GM18526 (cell line): Measurements from ENCODE around the gene BST1.

Source experiments
- POLR2A ChIP-seq: IDR thresholded peaks from 3 replicates; pipeline ENCODE4 v1.6.1; 2011; ENCODE audit not compliant: insufficient read length; ENCODE audit errors: extremely low read depth

BST1 gene

DNA sequence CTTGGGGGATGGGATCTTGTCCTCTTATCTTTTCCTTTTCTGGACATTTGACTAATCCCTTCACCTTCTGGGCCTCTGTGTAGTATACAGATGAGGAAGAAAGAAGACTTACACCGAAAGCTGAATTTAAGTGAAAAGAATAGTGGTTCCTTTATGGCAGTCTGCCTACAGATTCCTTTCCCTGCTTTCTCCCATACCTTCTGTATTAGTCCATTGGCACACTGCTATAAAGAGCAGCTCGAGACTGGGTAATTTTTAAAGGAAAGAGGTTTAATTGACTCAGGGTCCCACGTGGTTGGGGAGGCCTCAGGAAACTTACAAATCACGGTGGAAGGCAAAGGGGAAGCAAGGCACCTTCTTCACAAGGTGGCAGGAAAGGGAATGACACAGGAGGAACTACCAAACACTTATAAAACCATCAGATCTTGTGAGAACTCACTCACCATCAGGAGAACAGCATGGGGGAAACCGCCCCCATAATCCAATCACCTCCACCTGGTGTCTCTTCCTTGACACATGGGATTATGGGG is 41.2 kb downstream of the BST1 start:
- no peak for TF ChIP-seq POLR2A

DNA sequence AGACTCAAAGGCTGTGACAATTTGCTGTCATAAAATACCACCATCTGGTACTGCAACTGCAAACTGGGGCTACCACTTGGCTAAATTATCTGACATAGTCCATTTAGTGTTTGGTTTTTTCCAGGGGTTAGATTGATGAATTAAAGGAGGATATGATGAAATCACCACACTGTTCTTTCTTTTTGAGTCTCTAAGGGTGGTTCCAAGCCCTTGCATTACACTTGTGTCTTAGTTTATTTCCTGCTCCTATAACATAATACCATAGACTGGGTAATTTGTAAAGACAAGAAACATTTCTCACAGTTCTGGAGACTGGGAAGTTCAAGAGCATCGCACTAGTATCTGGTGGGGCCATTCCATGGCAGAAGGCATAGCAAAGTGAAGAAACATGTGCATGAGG is 43.2 kb downstream of the BST1 start:
- no peak for TF ChIP-seq POLR2A

DNA sequence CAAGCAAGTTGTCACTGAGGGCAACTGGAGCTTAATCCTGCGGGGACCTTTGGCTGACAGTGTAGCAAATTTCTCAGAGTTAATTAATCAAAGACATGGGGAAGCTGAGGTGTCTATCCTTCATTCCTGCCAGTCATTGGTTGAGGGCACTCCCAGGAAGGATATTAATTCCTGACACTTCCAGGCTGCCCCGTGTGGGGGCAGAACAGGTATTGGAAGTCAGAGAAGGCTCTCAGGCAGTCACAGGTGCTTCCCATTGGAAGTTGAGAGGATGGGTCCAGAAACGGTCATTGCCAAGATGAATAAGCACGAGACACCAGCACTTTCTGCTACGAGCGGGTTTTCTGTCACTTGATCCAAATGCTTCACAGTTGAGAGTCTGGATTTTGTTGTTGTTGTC is 46.1 kb downstream of the BST1 start:
- TF ChIP-seq POLR2A: no peak

DNA sequence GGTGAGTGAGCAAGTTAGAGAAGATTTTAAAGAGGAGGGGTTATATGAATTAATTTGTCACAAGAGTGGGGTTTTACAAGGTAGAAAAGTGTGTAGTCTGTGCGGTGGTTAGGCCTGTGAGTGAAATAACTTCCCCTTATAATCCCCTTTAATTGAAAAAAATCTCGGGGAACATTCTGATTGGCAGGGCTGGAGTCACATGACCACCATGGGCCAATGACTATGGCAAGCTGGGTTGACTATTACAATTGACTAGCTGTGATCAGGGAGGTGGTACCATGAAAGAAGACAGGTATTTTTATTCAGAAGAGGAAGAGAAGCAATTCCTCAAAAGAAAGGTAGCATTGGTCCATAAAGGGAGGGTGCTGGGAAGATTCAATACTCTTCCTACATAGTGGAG is 48.3 kb downstream of the BST1 start:
- no peak for TF ChIP-seq POLR2A

DNA sequence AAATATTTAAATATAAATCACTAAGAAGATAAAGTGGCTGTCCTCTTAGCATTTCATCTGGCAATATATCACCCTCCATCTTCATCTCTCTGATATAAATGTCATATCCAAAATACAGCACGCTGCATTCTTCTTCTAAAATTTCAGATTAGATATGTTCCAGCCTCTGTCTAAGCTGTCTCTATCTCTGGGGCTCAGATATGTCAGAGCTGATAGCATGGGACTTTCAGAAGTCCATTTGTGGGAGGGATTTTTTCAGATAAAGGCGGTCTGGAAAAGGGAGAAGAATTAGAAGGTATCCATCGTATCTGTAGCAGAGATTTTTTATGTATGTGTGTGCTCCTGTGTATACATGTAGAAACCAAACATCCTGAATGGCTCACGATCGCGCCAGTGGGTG is 50.2 kb downstream of the BST1 start:
- TF ChIP-seq POLR2A: no peak

DNA sequence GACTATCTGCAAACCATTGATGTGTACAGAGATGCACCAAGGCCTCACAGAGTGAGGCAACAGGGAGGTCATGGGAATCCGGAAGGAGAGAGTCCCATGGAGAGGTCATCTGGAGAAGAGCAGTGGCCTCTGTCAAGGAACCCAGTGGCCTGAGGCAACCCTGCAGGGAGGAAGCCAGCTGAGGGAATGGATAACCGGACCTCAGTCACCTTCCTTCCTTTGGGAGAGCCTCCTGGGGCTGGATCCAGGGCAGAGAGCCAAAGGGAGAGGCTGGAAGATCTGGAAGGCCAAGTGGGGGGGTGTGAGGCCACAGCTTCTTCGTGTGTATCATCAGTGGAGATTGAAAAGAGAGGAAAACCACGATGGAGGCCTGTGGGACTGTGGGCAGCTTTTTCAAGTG is 50.9 kb downstream of the BST1 start:
- no peak for TF ChIP-seq POLR2A

DNA sequence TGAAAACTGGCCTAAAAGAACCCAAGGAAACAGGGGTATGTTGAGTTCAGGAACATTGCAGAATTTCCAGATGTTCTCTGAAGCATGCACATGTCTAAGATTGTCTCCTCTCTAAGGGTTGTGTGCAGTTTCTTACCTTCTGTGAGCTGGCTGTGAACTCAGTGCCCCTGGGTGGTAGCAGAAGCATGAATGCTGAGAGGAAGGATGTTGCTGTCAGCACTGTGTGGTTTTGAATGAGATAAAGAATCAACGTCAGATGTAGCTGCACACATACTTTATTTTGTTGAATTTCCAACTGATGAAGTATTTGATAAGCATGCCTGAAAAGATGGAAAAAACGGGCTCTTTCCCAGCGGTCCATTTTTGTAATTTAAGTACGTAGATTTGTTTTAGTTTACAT is 51.5 kb downstream of the BST1 start:
- no peak for TF ChIP-seq POLR2A

DNA sequence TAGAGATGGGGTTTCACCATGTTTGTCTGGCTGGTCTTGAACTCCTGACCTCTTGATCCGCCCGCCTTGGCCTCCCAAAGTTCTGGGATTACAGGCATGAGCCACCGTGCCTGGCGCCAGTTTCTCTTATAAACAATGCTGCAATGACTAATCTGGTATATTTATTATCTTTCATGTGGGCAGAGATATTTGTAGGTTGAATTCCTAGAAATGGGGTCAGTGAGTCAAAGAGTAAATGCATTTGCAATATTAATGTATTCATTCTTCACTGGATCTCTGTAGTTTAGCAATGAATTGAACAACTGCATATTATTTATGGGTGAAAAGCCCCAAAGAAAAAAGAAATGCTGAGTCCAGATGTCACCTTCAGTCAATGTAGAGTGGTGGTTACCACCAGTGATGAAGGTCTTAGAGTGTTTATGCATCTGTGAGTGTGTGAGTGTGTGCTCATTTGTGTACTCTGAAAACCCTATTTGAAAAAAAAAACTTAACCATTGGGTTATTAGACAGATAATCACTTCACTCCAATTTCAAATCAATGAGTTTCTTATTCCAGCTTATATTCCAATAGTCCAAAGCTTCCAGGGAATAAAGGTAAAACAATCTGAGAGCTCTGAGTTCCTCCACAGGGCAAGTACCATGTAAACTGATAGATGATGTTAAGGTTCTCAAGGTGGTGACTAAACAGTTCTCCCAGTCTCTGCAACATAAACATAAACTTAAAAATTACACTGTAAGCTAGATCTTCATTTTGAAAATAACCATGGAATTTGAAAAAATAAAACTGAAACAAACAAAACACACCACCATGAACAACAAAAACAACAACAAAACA is 52.7 kb downstream of the BST1 start:
- no peak for TF ChIP-seq POLR2A

DNA sequence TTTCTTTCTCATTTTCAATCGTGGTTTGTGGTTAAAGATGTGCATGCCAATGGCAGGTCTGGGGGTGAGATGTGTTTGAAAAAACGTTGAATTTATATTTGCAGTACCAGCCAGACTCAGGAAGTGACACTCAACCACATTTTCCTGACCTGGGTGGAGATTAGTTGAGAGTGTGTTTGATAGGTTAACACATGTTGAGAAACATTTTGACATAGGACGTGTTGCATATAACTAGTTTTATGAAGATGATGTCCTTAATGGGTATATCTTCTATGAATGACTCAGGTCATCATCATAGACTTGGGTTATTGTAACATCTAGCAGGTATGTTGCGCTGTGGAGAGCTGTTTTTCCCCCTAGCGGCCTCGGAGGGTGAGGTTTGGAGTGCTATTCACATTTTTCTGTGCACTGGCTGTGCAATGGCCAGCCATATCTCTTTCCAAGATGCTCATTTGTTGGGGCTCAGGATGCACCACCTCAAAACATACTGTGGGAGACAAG is 53.5 kb downstream of the BST1 start:
- no peak for TF ChIP-seq POLR2A

DNA sequence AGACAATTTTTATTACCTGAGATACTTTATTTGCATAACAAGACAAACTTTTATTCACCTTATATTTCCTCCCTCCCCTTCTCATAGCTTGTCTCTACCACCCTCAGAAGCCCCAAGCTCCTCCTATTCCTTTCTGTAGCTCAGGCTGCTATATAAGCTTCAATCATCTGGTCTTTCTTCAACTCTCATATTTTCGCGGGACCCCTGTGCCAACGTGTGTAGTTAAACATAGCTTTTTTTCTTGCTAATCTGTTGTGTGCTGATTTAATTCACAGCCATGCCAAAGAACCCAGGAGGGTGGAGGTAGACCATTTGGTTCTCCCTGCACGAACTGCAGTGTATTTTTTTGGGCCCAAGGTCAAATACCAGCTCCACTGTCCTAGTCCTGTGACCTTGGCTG is 54.2 kb downstream of the BST1 start:
- TF ChIP-seq POLR2A: no peak

DNA sequence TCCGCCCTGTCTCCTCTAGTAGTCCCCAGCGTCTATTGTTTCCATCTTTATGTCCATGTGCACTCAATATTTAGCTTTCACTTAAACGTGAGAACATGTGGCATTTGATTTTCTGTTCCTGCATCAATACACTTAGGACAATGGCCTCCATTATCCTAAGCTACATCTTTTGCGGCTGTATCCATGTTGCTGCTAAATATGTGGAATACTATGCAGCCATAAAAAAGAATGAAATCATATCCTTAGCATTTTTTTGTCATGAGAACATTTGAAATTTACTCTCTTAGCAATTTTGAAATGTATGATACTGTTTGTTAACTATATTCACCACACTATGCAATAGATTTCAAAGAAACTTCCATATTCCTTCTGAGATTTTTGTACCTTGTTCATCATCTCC is 55.4 kb downstream of the BST1 start:
- no peak for TF ChIP-seq POLR2A

DNA sequence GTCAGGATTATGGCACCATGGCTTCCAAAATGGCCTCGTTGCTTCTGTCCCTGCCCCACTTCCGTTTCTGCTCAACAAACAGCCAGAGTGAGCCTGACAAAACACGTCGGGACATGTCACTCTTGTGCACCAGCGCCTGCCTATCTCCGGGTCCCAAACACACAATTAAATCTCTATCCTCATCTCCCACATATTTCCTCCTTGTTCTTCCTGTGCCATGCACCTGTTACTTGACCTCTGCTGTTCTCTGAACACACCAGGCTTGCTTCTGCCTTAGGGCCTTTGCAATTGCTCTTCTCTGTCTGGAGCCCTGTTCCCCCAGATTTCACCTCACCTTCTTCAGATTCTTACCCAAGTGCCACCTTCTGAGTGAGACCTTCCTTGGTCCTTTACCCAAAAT is 62.5 kb downstream of the BST1 start:
- no peak for TF ChIP-seq POLR2A

DNA sequence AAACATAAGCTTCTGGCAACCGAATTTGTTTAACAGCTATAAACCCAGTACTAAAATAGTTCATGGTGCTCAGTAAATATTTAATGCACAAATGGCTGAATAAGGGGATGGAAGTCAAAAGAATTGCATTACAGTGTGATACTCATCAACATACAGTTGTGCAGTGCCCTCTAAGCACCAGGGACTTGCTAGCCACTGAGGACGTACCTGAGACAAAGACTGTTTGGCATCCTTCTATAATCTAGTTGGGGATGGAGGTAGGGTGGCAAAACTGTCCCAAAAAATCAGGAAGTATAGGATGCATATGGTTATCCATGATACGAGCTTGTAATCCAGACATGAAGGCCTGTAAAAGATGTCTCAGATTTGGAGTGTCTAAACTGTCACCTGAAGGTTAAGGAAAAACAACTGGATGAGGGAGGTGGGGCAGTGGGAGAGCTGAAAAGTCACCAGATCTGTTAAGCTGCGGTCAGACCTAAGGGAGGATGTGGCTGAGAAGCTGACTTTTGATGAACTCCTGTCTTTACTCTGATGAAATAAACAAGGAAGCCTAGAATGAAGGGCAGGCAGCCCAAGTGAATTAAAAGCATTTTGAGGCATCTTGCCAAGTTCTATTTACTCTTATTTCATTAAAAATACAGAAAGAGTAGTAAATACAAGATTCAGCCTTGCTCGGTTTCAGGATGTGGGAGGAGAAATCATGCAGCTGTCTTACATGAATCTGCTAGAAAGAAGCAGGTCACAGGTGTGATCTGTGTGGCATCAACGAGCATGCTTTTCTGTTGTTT is 63.2 kb downstream of the BST1 start:
- no peak for TF ChIP-seq POLR2A

DNA sequence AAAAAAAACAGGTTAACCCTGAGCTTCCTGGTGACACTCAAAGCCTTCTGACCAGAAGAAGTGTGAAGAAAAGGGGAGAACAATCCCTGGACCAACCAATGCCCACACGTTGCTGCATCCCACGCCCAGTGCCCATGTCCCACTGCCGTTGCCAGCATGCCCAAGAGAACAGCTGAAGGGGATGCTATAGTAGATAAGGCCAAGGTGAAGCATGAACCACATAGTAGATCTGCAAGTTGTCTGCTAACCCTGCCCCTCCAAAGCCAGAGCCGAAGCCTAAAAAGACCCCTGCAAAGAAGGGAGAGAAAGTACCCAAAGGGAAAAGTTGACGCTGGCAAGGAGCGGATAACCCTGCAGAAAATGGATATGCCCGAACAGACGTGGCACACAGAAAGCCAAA is 64.0 kb downstream of the BST1 start:
- TF ChIP-seq POLR2A: no peak

DNA sequence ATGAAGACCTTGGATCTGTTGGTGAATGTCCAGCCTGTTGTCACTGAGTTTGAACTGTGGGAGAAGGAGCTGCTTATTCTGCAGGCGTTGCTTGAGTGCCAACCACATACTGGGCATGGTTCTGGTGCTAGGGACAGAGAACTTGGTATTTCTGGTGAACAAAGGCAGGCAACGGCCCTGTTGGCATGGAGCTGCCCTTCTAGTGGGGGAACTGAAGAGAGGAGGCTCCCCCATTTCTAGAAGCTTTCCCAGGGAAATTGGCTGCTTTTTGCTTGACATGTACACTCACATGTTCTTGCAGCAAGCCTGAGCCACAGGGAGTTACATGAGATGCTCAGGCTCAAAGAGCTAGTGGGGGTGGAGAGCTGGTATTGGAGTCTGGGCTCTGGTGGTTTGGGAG is 66.3 kb downstream of the BST1 start:
- no peak for TF ChIP-seq POLR2A
